HG03521 (cell line): ENCODE results near the gene SLC6A16.

ENCODE experiments used
- ATAC-seq: cut with Tn5 transposase; IDR thresholded peaks from one replicate; pipeline ENCODE4 v1.9.1; 2021; ENCODE audit warnings: mild to moderate bottlenecking, moderate library complexity; ENCODE audit not compliant: unreplicated experiment

The SLC6A16 gene

GRCh38 chr19:49347191-49347590 lies 22.2 kb upstream of the SLC6A16 start:
- ATAC-seq, result no peak

- no peak for ATAC-seq
These were observed 19.8 kb upstream of the SLC6A16 start for GRCh38 chr19:49344505-49345423.

GRCh38 chr19:49343123-49343522 lies 18.1 kb upstream of the SLC6A16 start:
- ATAC-seq, result no peak

GRCh38 chr19:49342291-49342721 lies 17.3 kb upstream of the SLC6A16 start:
- no peak for ATAC-seq

GRCh38 chr19:49340865-49341718 lies 16.1 kb upstream of the SLC6A16 start:
- no peak for ATAC-seq

GRCh38 chr19:49340069-49340864 lies 15.3 kb upstream of the SLC6A16 start:
- peak; percentile 53 for ATAC-seq

GRCh38 chr19:49339301-49340068 lies 14.5 kb upstream of the SLC6A16 start:
- ATAC-seq, result no peak

GRCh38 chr19:49338691-49339300 lies 13.8 kb upstream of the SLC6A16 start:
- ATAC-seq, result no peak

GRCh38 chr19:49338023-49338677 lies 13.2 kb upstream of the SLC6A16 start:
- ATAC-seq, result no peak

GRCh38 chr19:49337267-49338022 lies 12.5 kb upstream of the SLC6A16 start:
- ATAC-seq, result no peak

GRCh38 chr19:49336482-49337266 lies 11.7 kb upstream of the SLC6A16 start:
- ATAC-seq, result no peak

GRCh38 chr19:49335784-49336481 lies 10.9 kb upstream of the SLC6A16 start:
- no peak for ATAC-seq

- ATAC-seq, result no peak
These were observed 10.2 kb upstream of the SLC6A16 start, which contains the start of gene CD37 for GRCh38 chr19:49335071-49335783. CD37 (plus strand) TSS chr19:49335406; CDS start chr19:49335541, 135 bp downstream.

GRCh38 chr19:49333811-49334288 lies 8.9 kb upstream of the SLC6A16 start:
- ATAC-seq, result no peak

- no peak for ATAC-seq
These were observed 8.4 kb upstream of the SLC6A16 start for GRCh38 chr19:49333418-49333805.
